D721Med (cell line): Measurements from ENCODE around the gene EPN1.

ENCODE experiments used
- DNase-seq: peaks from one replicate; pipeline ENCODE4 v3.0.0; 2011; ENCODE audit warnings: low spot score; ENCODE audit not compliant: insufficient read length
- FAIRE-seq: peaks from 2 replicates; lab custom pipeline; 2011; peaks lifted over from hg19 to GRCh38; lab: Jason Lieb, UNC
- TF ChIP-seq, protein P1 (sequence below): IDR thresholded peaks from 2 replicates; pipeline ENCODE4 v1.5.1; 2012; ENCODE audit warnings: mild to moderate bottlenecking, control low read depth; ENCODE audit not compliant: insufficient read depth; ENCODE audit errors: missing control alignments

EPN1 gene

DNA sequence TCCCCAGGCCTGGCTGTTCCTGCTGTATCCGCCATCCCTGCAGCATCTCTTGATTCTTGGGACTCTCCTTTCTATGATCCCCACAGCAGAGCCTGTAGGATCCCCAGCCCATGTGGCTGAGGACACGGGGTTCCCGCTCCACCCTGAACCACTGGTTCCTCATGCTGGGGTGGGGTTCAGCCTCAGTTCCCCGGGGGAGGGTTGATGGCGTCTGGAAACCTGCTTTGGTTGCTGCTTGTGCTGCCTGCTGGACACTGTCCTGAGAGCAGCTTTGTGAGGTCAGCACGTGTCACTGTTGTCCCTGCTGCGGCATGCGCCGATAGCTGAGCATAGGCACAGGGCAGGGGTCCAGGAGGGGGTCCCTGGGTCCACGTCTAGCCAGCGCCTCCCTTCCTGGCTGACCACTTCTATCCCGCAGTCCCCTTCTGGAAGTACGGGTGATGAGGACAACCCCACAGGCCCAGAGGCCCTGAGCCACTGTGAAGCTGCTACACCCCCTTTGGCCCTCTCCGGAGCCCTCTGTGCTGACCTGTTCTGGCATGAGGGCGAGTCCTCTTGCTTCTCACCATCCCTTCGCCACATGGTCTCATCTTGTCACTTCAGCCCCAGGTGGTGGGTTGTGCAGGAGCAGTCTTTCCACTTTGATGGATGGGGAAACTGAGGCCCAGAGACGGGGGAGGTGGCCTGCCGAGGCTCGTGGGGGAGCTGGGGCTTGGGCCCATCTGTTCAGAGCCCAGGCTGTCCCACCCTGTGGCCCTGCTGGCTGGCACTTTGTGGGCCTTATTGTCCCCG, 5.5 kb downstream of the EPN1 start:
- DNase-seq (no peak), FAIRE-seq (no peak)
- TF ChIP-seq, protein P1, sequence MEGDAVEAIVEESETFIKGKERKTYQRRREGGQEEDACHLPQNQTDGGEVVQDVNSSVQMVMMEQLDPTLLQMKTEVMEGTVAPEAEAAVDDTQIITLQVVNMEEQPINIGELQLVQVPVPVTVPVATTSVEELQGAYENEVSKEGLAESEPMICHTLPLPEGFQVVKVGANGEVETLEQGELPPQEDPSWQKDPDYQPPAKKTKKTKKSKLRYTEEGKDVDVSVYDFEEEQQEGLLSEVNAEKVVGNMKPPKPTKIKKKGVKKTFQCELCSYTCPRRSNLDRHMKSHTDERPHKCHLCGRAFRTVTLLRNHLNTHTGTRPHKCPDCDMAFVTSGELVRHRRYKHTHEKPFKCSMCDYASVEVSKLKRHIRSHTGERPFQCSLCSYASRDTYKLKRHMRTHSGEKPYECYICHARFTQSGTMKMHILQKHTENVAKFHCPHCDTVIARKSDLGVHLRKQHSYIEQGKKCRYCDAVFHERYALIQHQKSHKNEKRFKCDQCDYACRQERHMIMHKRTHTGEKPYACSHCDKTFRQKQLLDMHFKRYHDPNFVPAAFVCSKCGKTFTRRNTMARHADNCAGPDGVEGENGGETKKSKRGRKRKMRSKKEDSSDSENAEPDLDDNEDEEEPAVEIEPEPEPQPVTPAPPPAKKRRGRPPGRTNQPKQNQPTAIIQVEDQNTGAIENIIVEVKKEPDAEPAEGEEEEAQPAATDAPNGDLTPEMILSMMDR, result no peak

GRCh38 chr19:55681131-55682092, 6.4 kb downstream of the EPN1 start:
- TF ChIP-seq, protein P1, result no peak
- FAIRE-seq (no peak), DNase-seq (no peak)

DNA sequence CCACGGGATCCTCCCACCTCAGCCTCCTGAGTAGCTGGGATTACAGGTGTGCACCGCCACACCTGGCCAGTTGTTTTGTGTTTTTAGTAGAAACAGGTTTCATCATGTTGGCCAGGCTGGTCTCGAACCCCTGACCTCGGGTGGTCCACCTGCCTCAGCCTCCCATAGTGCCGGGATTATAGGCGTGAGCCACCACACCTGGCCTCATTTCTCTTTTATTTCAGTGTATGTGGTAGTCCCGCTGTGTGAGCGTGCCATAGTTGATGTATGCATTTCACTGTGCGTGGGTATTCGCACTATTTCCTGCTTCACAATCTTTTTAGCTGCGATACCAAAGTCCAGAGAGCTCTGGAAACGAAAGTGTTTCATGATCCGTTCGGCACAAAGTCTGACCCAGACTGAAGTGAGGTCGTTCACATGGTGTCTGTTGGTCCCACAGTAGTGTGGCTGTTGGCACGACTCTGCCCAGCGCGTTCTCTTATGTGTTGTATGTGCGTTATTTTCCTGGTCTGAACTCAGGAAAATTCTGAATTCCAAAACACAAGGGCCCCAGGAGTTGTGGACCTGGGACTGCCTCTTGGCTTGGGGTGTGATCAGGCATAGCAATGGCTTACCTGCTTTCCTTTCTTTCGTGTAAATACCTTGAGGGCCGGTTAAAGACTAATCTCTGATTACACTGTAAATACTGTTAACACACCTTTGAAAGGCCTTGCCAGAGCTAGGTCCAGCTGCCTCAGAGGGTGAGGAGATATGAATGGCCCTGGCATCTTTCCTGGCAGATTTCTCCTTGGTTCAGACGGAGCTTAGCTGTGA, 8.6 kb downstream of the EPN1 start:
- FAIRE-seq (no peak), DNase-seq (no peak)
- TF ChIP-seq, protein P1, result no peak

DNA sequence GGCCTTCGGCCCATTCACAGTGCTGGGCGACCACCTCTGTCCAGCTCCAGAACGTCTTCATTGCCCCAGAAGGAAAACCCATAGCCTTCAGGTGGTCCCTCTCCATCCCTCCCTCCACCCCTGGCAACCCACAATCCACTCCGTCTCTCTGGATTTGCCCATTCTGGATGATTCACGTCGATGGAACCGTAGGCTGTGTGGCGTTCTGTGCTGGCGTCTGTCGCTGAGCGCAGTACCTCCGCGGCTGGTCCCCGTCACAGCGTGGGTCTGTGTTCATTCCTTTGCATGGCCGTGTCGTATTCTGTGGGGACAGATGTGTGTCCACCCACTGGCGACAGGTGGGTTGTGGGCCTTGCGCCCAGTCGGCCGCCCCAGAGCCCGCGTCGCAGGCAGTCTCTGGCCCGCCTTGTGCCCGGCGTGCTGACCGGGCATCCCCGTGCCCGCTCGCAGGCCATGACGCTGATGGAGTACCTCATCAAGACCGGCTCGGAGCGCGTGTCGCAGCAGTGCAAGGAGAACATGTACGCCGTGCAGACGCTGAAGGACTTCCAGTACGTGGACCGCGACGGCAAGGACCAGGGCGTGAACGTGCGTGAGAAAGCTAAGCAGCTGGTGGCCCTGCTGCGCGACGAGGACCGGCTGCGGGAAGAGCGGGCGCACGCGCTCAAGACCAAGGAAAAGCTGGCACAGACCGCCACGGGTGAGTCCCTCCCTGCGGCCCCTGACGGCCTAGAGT, 10.1 kb downstream of the EPN1 start:
- no peak for FAIRE-seq
- no peak for DNase-seq
- TF ChIP-seq, protein P1, result no peak

GRCh38 chr19:55685776-55686175, 10.8 kb downstream of the EPN1 start:
- FAIRE-seq (no peak), DNase-seq (no peak)
- TF ChIP-seq, protein P1, result no peak
